ENCODE measurements around the gene HMG20A.

Gene HMG20A

DNA sequence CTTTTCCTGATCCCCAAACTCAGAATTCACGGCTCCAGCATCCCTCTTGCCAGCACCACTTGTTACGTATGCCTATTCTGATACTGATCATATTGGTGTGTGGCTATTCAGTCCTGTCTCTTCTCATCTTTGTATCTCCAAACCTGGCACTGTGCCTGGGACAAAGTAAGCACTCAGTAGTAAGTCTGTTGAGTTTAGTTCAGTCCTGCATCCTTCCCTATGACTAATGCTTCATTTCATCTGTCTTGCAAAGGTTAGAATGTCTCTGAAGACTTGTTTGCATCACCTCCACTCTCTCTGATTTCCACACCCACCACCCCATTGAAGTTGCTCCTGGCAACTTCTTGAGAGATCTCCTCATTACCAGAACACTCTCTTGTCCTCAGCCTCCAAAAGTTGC, 80.3 kb downstream of the HMG20A start:
- Histone ChIP-seq H3K4me1 (ENCODE audit: control insufficient read depth, low read depth, low read length) (peaks cover 5% of the 10 kb centered on the region), H2BK5ac (ENCODE audit: low read length) (no peak overlapping the region), H3K79me1 (ENCODE audit: low read length) (no peaks in the 10 kb centered on the region), H3K36me3 (ENCODE audit: control insufficient read depth, insufficient read depth, low read length) (no peaks in the 10 kb centered on the region), H4K8ac (ENCODE audit: low read depth, low read length) (no peak overlapping the region), H3K27me3 (ENCODE audit: insufficient read depth, low read length, poor library complexity) (no peaks in the 10 kb centered on the region), H3K4ac (ENCODE audit: low read depth, low read length) (no peak overlapping the region), H3K4me2 (ENCODE audit: low read length) (no peak overlapping the region), H2BK15ac (replicated peaks; ENCODE audit: low read depth) (no peak overlapping the region), H3K4me3 (ENCODE audit: low read length) (no peak overlapping the region), H2AK5ac (ENCODE audit: low read length) (no peak overlapping the region), H3K56ac (ENCODE audit: low read length) (no peak overlapping the region), H4K5ac (ENCODE audit: low read length) (no peak overlapping the region), H3K23ac (ENCODE audit: low read length) (no peak overlapping the region), H3K9ac (ENCODE audit: low read length) (no peak overlapping the region), H3K18ac (ENCODE audit: low read length) (no peak overlapping the region), H2BK120ac (ENCODE audit: low read depth, low read length) (no peak overlapping the region), H3K27ac (ENCODE audit: low read depth, low read length) (no peak overlapping the region), H3K79me2 (ENCODE audit: control insufficient read depth, insufficient read depth, low read length) (no peaks in the 10 kb centered on the region)
- no peak for DNase-seq
- WGBS (ENCODE audit: extremely low coverage, insufficient coverage, low lambda C conversion rate), result no CpG with 5 or more reads among the region's 2 CpGs

DNA sequence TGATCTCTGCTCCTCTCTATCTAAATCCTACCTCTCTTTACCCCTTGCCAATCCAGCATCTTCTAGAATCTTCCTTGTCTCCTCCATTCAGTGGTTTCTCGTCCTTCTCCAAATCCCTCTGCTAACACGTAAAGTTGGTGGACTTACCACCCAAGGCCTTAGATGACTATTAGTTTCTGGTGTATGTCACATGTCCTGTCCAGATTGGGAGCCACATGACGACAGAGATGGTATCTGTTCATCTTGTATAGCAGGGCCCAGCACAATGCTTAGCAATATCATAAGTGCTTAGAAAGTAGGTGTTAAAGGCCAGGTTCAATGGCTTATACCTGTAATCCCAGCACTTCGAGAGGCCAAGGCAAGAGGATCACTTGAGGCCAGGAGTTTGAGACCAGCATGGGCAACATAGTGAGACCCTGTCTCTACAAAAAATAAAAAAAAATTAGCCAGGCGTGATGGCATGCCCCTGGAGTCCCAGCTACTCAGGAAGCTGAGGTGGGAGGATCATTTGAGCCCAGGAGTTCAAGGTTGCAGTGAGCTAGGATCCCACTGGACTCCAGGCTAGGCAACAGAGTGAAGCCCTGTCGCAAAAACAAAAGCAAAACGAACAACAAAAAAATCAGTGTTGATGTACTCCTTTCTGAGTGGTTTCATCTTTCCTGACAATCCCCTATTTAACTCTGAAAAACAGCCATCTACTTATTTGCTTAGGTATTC, 81.8 kb downstream of the HMG20A start:
- no peak overlapping the region for H2BK5ac ChIP-seq (ENCODE audit: low read length)
- H2BK15ac ChIP-seq (replicated peaks; ENCODE audit: low read depth), result no peak overlapping the region
- H3K79me1 ChIP-seq (ENCODE audit: low read length), result no peaks in the 10 kb centered on the region
- no peaks in the 10 kb centered on the region for H3K79me2 ChIP-seq (ENCODE audit: control insufficient read depth, insufficient read depth, low read length)
- H3K23ac ChIP-seq (ENCODE audit: low read length), result no peak overlapping the region
- no CpG with 5 or more reads among the region's 7 CpGs for WGBS (ENCODE audit: extremely low coverage, insufficient coverage, low lambda C conversion rate)
- DNase-seq, result no peak
- H3K4ac ChIP-seq (ENCODE audit: low read depth, low read length), result no peak overlapping the region
- no peak overlapping the region for H2BK120ac ChIP-seq (ENCODE audit: low read depth, low read length)
- H3K9ac ChIP-seq (ENCODE audit: low read length), result no peak overlapping the region
- no peak overlapping the region for H4K8ac ChIP-seq (ENCODE audit: low read depth, low read length)
- no peak overlapping the region for H2AK5ac ChIP-seq (ENCODE audit: low read length)
- no peak overlapping the region for H3K4me2 ChIP-seq (ENCODE audit: low read length)
- H3K36me3 ChIP-seq (ENCODE audit: control insufficient read depth, insufficient read depth, low read length), result no peaks in the 10 kb centered on the region
- H3K4me3 ChIP-seq (ENCODE audit: low read length), result no peak overlapping the region
- no peak overlapping the region for H3K56ac ChIP-seq (ENCODE audit: low read length)
- H3K27ac ChIP-seq (ENCODE audit: low read depth, low read length), result no peak overlapping the region
- no peaks in the 10 kb centered on the region for H3K27me3 ChIP-seq (ENCODE audit: insufficient read depth, low read length, poor library complexity)
- H4K5ac ChIP-seq (ENCODE audit: low read length), result no peak overlapping the region
- no peaks in the 10 kb centered on the region for H3K4me1 ChIP-seq (ENCODE audit: control insufficient read depth, low read depth, low read length)
- H3K18ac ChIP-seq (ENCODE audit: low read length), result no peak overlapping the region

DNA sequence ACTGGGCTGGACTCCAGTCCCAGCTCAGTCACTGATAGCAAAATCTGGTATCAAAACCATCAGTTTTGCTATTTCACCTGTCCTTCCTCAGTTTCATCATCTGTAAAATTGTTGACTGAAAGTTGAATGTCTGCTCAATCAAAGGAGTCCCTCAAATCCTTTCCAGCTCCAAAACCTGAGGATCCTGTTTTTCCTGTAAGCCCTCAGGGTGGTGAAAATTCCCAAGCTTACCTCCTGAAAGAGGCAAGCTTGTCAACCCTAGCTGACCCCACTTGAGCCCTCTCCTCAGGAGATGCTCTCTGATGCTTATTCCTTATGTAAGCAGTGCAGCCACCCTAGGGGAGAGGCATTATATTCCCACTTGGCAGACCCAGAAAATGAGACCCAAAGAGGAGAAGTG, 82.6 kb downstream of the HMG20A start:
- Histone ChIP-seq H3K4ac (ENCODE audit: low read depth, low read length) (no peak overlapping the region), H3K79me1 (ENCODE audit: low read length) (no peaks in the 10 kb centered on the region), H2BK120ac (ENCODE audit: low read depth, low read length) (no peak overlapping the region), H3K36me3 (ENCODE audit: control insufficient read depth, insufficient read depth, low read length) (no peaks in the 10 kb centered on the region), H3K79me2 (ENCODE audit: control insufficient read depth, insufficient read depth, low read length) (no peaks in the 10 kb centered on the region), H3K27me3 (ENCODE audit: insufficient read depth, low read length, poor library complexity) (no peaks in the 10 kb centered on the region), H3K56ac (ENCODE audit: low read length) (no peak overlapping the region), H3K4me3 (ENCODE audit: low read length) (no peak overlapping the region), H2BK5ac (ENCODE audit: low read length) (no peak overlapping the region), H3K18ac (ENCODE audit: low read length) (no peak overlapping the region), H4K8ac (ENCODE audit: low read depth, low read length) (no peak overlapping the region), H2AK5ac (ENCODE audit: low read length) (no peak overlapping the region), H3K23ac (ENCODE audit: low read length) (no peak overlapping the region), H2BK15ac (replicated peaks; ENCODE audit: low read depth) (no peak overlapping the region), H3K4me2 (ENCODE audit: low read length) (no peak overlapping the region), H4K5ac (ENCODE audit: low read length) (no peak overlapping the region), H3K27ac (ENCODE audit: low read depth, low read length) (no peak overlapping the region), H3K9ac (ENCODE audit: low read length) (no peak overlapping the region), H3K4me1 (ENCODE audit: control insufficient read depth, low read depth, low read length) (no peaks in the 10 kb centered on the region)
- peak; percentile 75 for DNase-seq

DNA sequence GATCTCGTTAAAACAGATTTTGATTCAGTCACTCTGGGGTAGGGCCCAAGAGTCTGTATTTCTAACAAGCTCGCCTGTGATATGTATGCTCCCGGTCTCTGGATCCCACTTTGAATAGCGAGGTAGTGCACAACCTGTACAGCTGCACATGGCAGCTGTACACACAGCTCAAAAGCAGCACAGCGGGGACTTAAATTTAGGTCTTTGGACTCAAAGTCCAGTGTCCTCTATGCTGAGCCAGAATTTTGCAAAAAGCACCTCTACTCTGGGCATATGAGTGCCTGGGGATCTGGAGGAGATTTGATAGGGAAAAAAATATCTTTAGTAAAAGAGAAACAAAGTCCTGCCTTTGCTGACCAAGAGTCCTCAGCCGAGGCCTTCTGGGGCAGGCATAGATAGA, 83.1 kb downstream of the HMG20A start:
- H3K27me3 ChIP-seq (ENCODE audit: insufficient read depth, low read length, poor library complexity), result no peaks in the 10 kb centered on the region
- no peak for DNase-seq
- H3K79me1 ChIP-seq (ENCODE audit: low read length), result no peaks in the 10 kb centered on the region
- no peak overlapping the region for H3K4me3 ChIP-seq (ENCODE audit: low read length)
- WGBS (ENCODE audit: extremely low coverage, insufficient coverage, low lambda C conversion rate), result no CpG with 5 or more reads among the region's 6 CpGs
- no peaks in the 10 kb centered on the region for H3K79me2 ChIP-seq (ENCODE audit: control insufficient read depth, insufficient read depth, low read length)
- no peak overlapping the region for H2AK5ac ChIP-seq (ENCODE audit: low read length)
- no peak overlapping the region for H3K4me2 ChIP-seq (ENCODE audit: low read length)
- H2BK5ac ChIP-seq (ENCODE audit: low read length), result no peak overlapping the region
- H3K36me3 ChIP-seq (ENCODE audit: control insufficient read depth, insufficient read depth, low read length), result no peaks in the 10 kb centered on the region
- H4K5ac ChIP-seq (ENCODE audit: low read length), result no peak overlapping the region
- H3K4me1 ChIP-seq (ENCODE audit: control insufficient read depth, low read depth, low read length), result no peaks in the 10 kb centered on the region
- no peak overlapping the region for H3K4ac ChIP-seq (ENCODE audit: low read depth, low read length)
- no peak overlapping the region for H4K8ac ChIP-seq (ENCODE audit: low read depth, low read length)
- no peak overlapping the region for H3K23ac ChIP-seq (ENCODE audit: low read length)
- H2BK15ac ChIP-seq (replicated peaks; ENCODE audit: low read depth), result no peak overlapping the region
- H3K18ac ChIP-seq (ENCODE audit: low read length), result no peak overlapping the region
- no peak overlapping the region for H2BK120ac ChIP-seq (ENCODE audit: low read depth, low read length)
- H3K9ac ChIP-seq (ENCODE audit: low read length), result no peak overlapping the region
- no peak overlapping the region for H3K56ac ChIP-seq (ENCODE audit: low read length)
- H3K27ac ChIP-seq (ENCODE audit: low read depth, low read length), result no peak overlapping the region

DNA sequence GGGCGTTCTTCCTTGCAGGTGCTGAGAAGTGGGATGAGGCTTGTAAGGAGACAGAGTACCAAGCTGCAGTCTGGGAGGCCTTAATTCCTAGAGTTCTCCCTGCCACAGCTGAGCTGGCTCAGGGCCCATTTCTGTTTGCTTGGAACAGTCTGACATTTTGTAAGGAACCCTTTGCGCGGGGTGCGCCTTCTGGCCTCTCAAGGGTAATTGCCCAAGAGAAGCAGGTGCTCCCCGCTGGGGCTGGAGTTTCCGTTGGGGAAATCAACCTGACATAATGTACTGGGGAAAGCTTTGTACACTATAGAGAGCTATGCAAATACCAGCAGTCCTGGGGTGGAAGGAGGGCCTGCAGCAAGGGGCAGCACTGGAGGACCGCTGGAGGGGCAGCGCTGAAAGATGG, 83.6 kb downstream of the HMG20A start:
- Histone ChIP-seq H2BK120ac (ENCODE audit: low read depth, low read length) (no peak overlapping the region), H3K79me2 (ENCODE audit: control insufficient read depth, insufficient read depth, low read length) (no peaks in the 10 kb centered on the region), H3K27ac (ENCODE audit: low read depth, low read length) (no peak overlapping the region), H3K4me2 (ENCODE audit: low read length) (no peak overlapping the region), H3K79me1 (ENCODE audit: low read length) (no peaks in the 10 kb centered on the region), H2AK5ac (ENCODE audit: low read length) (no peak overlapping the region), H3K27me3 (ENCODE audit: insufficient read depth, low read length, poor library complexity) (no peaks in the 10 kb centered on the region), H3K36me3 (ENCODE audit: control insufficient read depth, insufficient read depth, low read length) (no peaks in the 10 kb centered on the region), H2BK15ac (replicated peaks; ENCODE audit: low read depth) (no peak overlapping the region), H4K8ac (ENCODE audit: low read depth, low read length) (no peak overlapping the region), H3K4me1 (ENCODE audit: control insufficient read depth, low read depth, low read length) (no peaks in the 10 kb centered on the region), H3K4ac (ENCODE audit: low read depth, low read length) (no peak overlapping the region), H2BK5ac (ENCODE audit: low read length) (no peak overlapping the region), H3K9ac (ENCODE audit: low read length) (no peak overlapping the region), H3K23ac (ENCODE audit: low read length) (no peak overlapping the region), H4K5ac (ENCODE audit: low read length) (no peak overlapping the region), H3K18ac (ENCODE audit: low read length) (no peak overlapping the region), H3K56ac (ENCODE audit: low read length) (no peak overlapping the region), H3K4me3 (ENCODE audit: low read length) (no peak overlapping the region)
- no peak for DNase-seq
- WGBS (ENCODE audit: extremely low coverage, insufficient coverage, low lambda C conversion rate), result no CpG with 5 or more reads among the region's 8 CpGs

DNA sequence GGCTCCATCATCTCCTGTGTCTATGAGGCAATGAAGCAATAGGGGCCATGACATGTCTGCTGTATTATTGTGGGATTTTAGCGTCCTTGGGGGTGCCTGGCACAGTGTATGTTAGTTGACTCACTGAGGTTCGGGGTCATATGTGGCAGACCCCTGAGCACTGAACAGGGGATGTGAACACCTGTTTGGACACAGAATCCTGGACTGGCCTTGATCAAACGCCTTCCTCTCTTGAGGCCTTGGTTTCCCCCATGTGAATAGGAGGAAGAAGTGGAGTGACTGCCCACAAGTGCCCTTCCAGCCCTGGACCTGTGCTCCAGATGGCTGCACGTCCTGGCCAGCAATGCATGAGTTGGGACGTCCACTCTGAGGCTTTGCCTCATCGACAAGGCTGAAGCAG, 84.2 kb downstream of the HMG20A start:
- Histone ChIP-seq H3K4me1 (ENCODE audit: control insufficient read depth, low read depth, low read length) (no peaks in the 10 kb centered on the region), H3K4ac (ENCODE audit: low read depth, low read length) (no peak overlapping the region), H2BK15ac (replicated peaks; ENCODE audit: low read depth) (no peak overlapping the region), H3K79me2 (ENCODE audit: control insufficient read depth, insufficient read depth, low read length) (no peaks in the 10 kb centered on the region), H2AK5ac (ENCODE audit: low read length) (no peak overlapping the region), H2BK120ac (ENCODE audit: low read depth, low read length) (no peak overlapping the region), H4K8ac (ENCODE audit: low read depth, low read length) (no peak overlapping the region), H3K36me3 (ENCODE audit: control insufficient read depth, insufficient read depth, low read length) (no peaks in the 10 kb centered on the region), H3K9ac (ENCODE audit: low read length) (no peak overlapping the region), H3K79me1 (ENCODE audit: low read length) (no peaks in the 10 kb centered on the region), H4K5ac (ENCODE audit: low read length) (no peak overlapping the region), H3K27me3 (ENCODE audit: insufficient read depth, low read length, poor library complexity) (no peaks in the 10 kb centered on the region), H3K27ac (ENCODE audit: low read depth, low read length) (no peak overlapping the region), H3K23ac (ENCODE audit: low read length) (no peak overlapping the region), H3K4me3 (ENCODE audit: low read length) (no peak overlapping the region), H2BK5ac (ENCODE audit: low read length) (no peak overlapping the region), H3K56ac (ENCODE audit: low read length) (no peak overlapping the region), H3K18ac (ENCODE audit: low read length) (no peak overlapping the region), H3K4me2 (ENCODE audit: low read length) (no peak overlapping the region)
- WGBS (ENCODE audit: extremely low coverage, insufficient coverage, low lambda C conversion rate), result no CpG with 5 or more reads among the region's 6 CpGs
- DNase-seq, result no peak

Measured in mesendoderm (in vitro differentiated cells).